GM06990 (cell line): Measurements from ENCODE around the gene CACNA1C.

Source experiments
- DNase-seq: peaks from one replicate; pipeline ENCODE4 v3.0.0-alpha.2; 2011; ENCODE audit not compliant: insufficient read length; ENCODE audit errors: extremely low read depth
- H3K27me3 ChIP-seq: replicated peaks from 2 replicates; pipeline ENCODE4 v1.6.0; 2011; ENCODE audit warnings: low read length; ENCODE audit not compliant: control insufficient read depth, insufficient read depth
- H3K36me3 ChIP-seq: 2 replicates; pipeline ENCODE4 v1.5.1; 2011; ENCODE audit warnings: low read length; ENCODE audit not compliant: control insufficient read depth, insufficient read depth
- H3K4me3 ChIP-seq: replicated peaks from 2 replicates; pipeline ENCODE4 v1.5.1; 2011; ENCODE audit warnings: low read depth, mild to moderate bottlenecking, control low read depth, low read length
- CTCF ChIP-seq: IDR thresholded peaks from 2 replicates; pipeline ENCODE4 v1.5.1; 2011; ENCODE audit warnings: low read length, control low read depth, mild to moderate bottlenecking, inconsistent platforms; ENCODE audit not compliant: insufficient read depth, poor library complexity, severe bottlenecking

Gene CACNA1C

GRCh38 chr12:2732290-2732689 is 679.5 kb downstream of the CACNA1C start:
- Histone ChIP-seq H3K4me3 (no peak overlapping the region), H3K36me3 (no peaks in the 10 kb centered on the region), H3K27me3 (peaks cover 1% of the 10 kb centered on the region; the same call in 1 of the 2 replicates)
- DNase-seq: no peak
- TF ChIP-seq CTCF: no peak

- no peak for TF ChIP-seq CTCF
- no peak overlapping the region for H3K4me3 ChIP-seq
- no peaks in the 10 kb centered on the region for H3K36me3 ChIP-seq
- H3K27me3 ChIP-seq: peaks cover 1% of the 10 kb centered on the region; the same call in 1 of the 2 replicates
- DNase-seq: no peak
Observed at GRCh38 chr12:2733493-2734355, 680.9 kb downstream of the CACNA1C start.

- H3K27me3 ChIP-seq: peaks cover 3% of the 10 kb centered on the region; the same call in 1 of the 2 replicates
- H3K4me3 ChIP-seq: no peak overlapping the region
- TF ChIP-seq CTCF: no peak
- DNase-seq: no peak
- H3K36me3 ChIP-seq: no peaks in the 10 kb centered on the region
Observed at GRCh38 chr12:2735432-2735831, 682.6 kb downstream of the CACNA1C start.

- peaks cover 2% of the 10 kb centered on the region; the same call in 1 of the 2 replicates for H3K27me3 ChIP-seq
- TF ChIP-seq CTCF: no peak
- H3K36me3 ChIP-seq: no peaks in the 10 kb centered on the region
- no peak for DNase-seq
- no peak overlapping the region for H3K4me3 ChIP-seq
Observed at GRCh38 chr12:2737656-2738241, 685.0 kb downstream of the CACNA1C start.

- Histone ChIP-seq H3K27me3 (peaks cover 2% of the 10 kb centered on the region; the same call in 1 of the 2 replicates), H3K4me3 (no peak overlapping the region), H3K36me3 (no peaks in the 10 kb centered on the region)
- no peak for DNase-seq
- no peak for TF ChIP-seq CTCF
Observed at GRCh38 chr12:2739069-2739468, 686.3 kb downstream of the CACNA1C start.
